Renal cortical epithelial cell (primary cell): Measurements from ENCODE around the gene CTNNA1. TPM values are rescaled to one million over a fixed set of nuclear protein-coding genes. Genes with fewer than 3 reads are reported as not detected.

Experiments used
- DNase-seq: peaks from one replicate; pipeline ENCODE4 v3.0.0-alpha.2; 2011; ENCODE audit warnings: low read depth
- total RNA-seq: library from RNA; depleted of rRNA; stranded (reverse); fragments of >200 nt; gene quantifications from 2 replicates; pipeline ENCODE4 v1.2.3, GENCODE V29; 2014

The CTNNA1 gene
- total RNA-seq, 1 donor from 2014 or later, result 624 TPM

DNA sequence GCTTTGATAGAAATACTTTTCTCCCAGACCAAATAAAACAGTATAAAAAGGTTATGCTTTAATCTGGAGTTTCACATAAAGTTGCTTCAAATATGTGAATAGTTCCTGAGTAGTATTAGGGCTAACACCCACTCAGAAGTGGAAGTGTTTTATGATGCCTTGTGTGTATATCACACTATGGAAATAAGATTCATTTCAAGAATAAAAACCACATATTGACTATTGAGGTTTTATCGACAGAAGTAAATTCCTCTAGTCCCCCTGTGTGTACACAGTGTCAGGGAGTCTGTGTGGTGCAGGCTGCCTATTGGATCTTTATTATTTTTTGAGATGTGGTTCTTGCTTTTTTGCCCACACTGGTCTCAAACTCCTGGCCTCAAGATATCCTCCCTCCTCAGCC, 142.7 kb downstream of the CTNNA1 start:
- DNase-seq, result no peak

DNA sequence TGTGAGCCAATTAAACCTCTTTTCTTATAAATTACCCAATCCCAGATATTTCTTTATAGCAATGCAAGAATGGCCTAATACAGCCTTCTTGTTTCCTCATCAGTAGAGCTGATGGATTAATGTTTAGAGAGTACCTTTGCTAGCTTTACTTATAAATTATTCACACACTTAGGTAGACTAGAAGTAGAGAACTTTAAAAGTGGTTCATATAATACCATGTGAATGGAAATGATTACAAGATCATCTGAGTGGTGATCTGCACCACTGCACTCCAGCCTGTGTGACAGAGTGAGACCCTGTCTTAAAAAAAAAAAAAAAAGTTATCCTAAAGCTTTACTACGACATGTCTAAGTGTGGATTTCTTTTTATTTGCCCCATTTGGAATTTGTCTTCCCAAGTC, 145.1 kb downstream of the CTNNA1 start:
- DNase-seq, result peak; percentile 42

DNA sequence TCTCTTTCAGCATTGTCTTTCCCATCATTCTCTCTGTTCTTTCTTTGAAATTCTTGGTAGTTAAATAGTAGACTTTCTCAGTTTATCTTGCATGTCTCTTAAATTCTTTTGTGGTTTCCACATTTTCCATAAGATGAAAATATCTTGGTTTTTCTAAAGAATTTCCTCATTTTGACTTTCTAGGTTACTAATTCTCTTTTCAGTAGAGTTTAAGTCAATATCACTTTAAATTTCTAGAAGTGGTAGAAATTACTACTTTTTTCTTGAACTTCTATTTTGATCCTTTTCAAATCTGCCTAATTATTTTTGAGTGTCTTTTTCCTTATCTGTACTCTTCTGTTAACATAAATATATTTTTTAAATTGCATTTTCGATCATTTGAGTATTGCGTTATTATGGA, 145.5 kb downstream of the CTNNA1 start:
- no peak for DNase-seq

DNA sequence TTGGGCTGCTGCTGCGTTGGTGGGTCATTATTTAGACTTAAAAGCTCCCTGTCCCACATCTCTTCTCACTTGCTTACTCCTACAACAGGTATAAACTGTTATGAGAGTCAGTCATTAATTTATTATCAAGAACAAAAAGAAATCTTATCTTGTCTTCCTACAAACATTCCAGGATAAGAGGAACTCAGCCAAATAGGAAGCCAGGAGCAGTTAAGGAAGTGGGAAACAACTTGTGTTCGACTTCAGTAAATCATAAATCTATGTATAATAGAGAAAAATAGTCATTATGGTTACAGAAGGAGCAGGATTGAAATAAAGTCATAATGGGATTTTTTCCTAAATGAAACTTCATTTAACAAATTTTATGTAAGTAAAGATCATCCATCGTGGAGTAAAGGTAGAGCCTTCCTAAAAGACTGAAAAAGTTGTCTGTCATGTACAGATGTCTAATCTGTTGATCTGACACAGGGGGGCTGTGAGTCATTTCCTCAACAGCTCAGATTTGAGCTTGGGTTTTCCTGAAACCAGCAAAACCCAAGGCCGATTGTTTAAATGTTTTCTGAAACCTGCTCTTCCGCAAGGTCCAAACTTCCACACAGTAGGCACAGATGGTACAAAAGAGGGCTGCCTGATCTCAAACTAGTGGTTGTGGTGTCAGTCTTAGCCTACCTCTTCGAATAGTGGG, 147.2 kb downstream of the CTNNA1 start:
- DNase-seq, result peak; percentile 41

DNA sequence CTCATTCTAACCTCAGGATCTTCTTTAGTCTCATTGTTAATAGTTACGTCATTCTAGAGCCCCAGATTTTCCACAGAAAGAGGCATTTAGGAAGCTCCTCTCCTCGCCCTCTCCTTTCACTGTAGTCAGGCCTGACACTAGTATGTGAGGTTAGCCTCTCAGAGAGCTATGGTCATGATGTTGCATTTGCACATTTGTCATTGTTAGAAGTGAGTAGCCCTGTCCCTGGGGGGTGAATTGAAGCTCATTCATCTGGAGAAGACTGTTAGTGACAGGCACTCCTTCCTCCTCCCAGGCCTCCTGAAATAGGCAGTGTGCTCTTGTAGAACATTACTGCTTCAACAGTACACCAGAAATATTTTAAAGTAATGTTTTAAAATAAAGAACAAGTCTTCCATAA, 148.5 kb downstream of the CTNNA1 start:
- DNase-seq, result peak; percentile 23

DNA sequence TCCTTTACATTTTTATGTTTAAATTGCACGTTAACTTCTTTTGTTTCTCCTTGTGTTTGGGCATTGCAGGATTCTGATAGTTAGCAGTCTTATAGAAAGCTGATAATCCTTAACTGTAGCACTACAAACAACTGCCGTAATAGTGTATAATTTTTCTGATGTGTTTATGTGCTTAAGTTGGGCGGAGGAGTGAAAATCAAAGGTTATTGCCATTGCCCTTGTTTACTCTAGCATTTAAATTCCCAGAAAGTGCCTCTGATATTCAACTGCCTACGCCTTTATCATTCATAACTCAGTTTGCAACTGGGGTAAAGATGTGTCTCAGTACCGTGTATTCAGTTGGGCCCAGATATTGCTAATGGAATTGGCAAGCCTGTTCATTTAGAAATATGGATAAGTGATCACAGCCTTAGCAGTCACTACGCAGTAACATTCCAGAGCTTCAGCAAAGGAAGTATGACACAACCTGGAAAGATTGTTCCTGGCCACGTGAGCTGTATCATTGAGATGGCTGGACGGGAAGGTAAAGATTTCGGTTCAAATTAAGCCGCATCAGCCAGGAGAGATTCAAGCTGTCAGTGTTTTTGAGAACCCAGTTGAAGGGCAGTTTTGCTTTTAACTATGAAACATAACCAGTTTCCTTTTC, 150.0 kb downstream of the CTNNA1 start:
- DNase-seq, result peak; percentile 28

DNA sequence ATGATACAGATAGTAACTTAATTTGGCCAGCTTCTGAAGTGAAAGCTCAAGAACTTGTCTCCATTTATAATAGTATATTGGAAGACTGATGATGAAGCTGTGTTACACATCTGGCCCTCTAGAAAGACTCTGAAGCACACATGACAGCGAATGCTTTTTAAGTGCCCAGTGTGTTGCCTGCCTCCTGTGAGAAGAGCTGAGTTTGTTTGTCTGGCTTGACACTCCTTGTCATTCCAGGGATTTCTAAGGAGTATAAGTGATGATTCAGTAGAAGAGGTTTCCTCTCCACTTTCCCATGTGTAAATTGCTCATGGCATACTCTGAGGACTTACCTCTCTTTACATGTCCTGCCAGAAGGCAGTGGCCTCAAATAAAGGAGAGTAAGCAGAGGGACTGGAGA, 152.3 kb downstream of the CTNNA1 start:
- DNase-seq, result peak; percentile 85

DNA sequence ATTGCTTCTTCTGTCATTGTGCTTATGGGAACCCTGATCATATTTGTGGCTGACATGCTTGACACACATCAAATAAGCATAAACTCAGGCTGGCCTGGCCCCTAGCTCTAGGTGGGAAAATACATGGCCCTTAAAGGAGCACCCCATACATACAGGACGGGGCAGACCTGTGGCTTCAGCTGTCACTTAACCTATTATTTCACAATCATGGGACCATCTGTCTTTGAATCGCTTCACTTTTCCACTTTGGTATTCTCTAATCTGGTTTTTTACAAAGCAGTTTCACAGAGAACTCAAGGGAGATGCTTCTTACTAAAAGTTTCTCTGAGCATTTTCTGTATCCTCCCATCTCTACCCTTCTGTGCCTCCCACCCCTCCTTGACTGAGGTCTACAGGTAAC, 156.5 kb downstream of the CTNNA1 start:
- DNase-seq, result no peak

DNA sequence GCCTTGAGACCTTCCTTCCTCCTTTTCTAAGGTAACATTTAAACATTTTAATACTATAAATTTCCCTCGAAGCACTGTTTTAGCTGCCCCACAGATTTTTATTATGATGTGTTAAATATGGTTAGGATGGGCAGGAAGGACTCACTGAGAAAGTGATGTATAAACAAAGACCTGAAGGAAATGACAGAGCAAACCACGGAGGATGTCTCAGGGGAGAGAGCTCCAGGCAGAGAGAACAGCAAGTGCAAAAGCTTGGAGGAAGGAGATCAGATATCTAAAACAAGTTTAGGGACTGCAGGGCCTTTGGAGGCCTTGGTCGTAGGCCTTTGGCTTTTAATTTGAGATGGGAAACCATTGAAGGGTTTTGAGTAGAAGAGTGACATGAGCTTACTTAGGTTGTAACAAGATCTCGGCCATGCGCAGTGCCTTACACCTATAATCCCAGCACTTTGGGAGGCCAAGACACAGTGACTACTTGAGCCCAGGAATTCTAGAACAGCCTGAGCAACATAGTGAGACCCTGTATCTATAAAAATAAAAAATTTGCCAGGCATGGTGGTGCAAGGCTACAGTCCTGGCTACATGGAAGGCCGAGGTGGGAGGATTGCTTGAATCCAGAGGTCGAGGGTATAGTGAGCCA, 157.4 kb downstream of the CTNNA1 start:
- DNase-seq, result no peak

DNA sequence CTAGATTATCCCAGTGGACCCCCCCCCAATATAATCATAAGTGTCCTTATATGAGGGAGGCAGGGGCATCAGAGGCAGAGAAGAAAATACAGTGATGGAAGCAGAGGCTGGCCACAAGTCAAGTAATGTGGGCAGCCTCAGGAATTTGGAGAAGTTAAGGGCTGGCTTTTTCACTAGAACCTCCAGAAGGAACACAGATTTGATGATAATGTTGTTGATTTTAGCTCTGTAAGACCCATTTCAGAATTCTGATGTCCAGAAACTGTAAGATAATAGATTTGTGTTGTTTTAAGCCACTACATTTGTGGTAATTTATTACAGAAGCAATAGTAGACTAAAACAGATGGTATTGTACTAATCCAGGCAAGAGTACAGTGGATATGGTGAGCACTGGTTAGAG, 158.2 kb downstream of the CTNNA1 start:
- DNase-seq, result no peak

DNA sequence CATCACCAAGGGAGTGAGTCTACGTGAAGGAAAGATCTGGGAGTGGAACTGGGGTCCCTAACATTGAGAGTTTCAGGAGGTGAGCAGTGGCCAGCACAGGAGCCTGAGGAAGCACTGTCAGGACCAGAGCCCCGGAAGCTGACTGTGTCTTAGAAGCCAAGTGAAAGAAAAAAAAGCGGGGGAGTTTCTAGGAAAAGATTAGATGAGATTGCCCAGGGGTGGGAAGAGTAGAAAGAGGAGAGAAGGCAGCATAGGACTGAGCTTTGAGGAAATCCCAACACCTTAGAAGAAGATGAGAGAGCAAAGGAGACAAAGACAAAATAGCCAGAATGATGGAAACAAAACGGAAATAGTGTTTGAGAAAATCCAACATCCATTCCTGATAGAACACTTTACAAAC, 158.9 kb downstream of the CTNNA1 start:
- no peak for DNase-seq

DNA sequence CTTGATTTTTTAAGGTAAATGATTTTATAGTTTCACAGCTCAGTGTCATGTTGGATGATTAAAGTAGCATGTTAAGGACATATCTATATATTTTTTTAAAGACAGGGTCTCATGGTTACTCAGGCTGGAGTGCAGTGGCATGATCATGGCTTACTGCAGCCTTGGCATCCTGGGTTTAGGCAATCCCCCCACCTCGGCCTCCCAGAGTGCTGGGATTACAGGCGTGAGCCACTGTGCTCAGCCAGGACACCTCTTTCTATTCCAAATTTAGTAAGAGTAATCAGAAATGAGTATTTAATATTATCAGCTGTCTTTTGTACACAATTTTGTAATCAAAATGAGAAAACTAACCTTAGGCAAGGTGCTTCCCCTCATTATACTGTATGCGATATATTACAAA, 160.5 kb downstream of the CTNNA1 start:
- DNase-seq, result no peak

DNA sequence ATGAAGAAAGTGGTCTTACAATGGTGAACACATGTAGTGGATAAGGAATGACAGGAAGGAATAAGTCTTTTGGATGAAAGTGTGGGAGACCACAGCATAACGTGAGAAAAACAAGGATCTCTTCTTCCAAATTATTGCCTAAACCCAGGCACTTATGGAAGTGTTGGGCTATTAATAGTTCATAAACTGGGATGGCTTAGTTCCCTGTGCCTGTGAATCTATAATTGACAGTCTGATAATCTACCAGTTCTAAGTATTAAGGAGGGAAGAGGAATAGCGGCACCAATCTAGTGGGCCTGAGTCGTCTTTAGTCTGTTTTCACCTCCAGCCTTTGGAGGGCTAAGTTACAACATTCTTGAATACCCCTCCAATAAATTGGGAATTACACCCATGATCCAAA, 161.1 kb downstream of the CTNNA1 start:
- no peak for DNase-seq

DNA sequence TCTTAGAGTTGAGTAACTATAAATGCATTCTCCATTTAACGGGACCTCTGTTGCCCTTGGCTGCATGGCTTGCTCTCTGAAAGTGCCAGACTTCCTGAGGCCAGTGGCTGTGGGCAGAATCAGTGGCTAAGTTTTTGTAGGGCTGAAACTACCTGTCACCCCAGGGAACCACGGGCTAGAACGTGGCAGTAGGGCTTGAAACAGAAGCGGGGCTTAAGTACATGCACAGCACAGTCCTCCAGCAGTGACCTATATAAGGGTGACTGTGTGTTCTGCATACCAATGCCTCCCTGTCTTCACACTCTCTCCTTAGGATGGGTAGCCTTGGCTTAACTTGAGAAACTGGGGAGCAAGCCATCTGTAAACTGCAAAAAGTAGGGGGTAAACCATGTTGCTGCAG, 165.5 kb downstream of the CTNNA1 start:
- DNase-seq, result no peak

DNA sequence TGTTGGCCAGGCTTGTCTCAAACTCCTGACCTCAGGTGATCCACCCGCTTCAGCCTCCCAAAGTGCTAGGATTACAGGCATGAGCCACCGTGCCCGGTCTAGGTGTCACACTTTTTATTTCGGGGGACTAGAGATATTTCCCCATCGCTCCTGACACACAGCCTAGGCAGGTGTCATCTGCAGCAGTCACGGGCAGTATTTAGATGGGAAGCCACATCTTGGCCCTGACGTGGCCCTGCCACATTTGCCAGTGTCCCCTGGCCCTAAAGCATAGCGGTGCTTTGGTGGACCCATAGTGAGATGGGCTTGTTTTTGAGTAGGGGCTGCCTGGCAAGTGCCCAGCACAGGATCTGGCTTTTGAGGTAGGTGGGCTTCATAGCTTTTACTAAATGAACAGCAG, 167.0 kb downstream of the CTNNA1 start:
- DNase-seq, result no peak

DNA sequence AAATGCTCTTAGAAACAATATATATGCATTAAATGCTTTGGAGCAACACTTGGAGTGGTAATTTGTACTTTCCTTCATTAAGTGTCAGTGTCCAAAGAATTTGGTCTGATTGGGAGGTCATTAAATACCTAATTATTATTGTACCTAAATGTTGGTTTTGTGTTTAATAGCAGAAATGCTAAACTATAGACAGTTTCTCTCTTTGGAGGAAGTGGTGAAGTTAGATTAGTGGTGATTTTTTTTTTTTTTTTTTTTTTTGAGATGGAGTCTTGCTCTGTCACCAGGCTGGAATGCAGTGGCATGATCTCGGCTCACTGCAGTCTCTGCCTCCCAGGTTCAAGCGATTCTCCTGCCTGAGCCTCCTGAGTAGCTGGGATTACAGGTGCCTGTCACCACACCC, 168.1 kb downstream of the CTNNA1 start:
- DNase-seq, result peak; percentile 15

DNA sequence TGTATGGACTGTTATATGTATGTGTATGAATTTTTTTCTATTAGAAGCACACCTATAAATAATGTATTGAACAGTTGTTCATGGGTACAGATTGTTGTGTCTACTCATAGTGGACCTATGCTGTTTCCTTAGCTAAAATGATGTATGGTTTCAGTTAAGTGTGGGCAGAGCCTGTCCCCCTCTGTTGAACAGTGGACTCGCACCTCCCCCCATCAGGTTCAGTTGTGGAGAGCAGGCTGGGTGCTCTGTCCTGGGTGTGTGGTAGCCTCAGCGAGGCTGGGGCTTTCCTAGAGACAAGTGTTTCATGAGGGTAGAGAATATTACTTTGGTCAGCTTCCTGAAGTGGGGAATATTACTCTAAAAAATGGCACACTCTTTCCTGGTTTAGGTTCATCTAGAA, 169.3 kb downstream of the CTNNA1 start:
- DNase-seq, result no peak

DNA sequence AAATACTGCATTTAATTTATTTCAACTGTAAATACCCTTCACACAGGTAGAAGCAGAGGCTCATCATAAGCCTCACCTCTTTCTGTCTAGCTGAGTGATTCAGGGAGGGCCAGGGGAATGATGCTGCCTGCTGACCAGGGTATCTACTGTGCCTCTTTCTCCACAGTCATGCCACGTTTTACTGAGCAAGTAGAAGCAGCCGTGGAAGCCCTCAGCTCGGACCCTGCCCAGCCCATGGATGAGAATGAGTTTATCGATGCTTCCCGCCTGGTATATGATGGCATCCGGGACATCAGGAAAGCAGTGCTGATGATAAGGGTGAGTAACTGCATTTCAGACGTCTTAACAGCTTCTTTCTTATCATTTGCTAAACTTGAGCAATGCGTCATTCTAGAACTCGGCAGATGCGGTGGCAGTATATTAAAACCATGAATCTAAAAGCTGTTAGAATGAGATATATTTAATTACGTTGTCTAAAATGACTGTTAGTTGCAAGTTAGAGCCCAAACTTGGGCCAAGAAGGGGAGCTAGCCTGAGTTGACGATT, 171.9 kb downstream of the CTNNA1 start:
- no peak for DNase-seq

DNA sequence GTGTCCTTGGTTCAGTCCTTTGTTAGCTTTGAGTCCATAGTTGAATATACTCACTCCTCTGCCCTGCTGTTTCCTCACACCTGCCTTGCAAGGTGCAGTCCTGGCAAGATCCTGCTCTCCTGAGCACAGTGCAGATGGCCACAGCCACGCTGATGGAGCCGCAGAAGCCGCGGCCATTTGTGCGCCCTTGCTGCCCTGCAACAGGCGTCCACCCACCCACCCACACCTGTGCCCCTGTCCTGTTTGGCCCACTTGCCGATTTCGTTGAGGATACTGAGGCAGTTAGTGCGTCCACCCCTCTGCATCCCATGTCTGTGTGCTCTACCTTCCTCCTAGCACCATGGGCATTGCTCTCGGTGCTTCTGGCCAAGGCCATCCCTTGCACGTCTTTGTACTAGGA, 173.0 kb downstream of the CTNNA1 start:
- DNase-seq, result no peak

DNA sequence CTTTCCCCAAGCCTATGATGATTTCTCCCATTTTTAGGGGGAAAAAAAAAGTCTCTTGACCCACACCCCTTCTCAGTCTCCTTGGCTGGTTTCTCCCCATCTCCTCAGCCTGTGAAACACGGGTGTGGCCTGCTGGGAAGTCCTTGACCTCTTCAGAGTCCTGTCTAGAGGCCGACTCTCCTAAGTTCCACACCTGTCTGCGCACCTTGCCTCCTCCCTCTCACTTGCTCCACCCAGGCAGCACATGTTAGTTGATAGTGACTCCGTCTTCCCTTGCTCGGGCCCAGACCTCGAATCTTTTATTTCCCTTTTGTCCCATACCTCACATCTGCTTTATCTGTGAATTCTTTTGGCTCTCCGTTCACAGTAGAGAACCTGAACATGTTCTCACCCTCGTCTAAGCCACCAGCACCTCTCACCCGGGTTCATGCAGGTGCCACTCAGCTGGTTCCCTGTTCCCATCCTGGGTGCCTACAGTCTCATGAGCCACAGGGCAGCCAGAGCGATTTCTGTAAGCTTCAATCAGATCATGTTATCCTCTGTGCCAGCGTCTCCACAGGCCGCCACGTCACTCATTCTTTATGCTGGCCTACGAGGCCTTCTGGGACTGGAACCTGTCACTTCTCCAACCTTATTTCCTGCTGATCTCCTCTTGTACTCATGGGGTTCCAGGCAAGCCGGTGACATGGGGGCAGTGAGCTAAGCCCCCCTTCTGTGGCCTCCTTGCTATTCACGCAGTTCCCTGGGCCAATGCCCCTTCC, 173.6 kb downstream of the CTNNA1 start:
- DNase-seq, result no peak

DNA sequence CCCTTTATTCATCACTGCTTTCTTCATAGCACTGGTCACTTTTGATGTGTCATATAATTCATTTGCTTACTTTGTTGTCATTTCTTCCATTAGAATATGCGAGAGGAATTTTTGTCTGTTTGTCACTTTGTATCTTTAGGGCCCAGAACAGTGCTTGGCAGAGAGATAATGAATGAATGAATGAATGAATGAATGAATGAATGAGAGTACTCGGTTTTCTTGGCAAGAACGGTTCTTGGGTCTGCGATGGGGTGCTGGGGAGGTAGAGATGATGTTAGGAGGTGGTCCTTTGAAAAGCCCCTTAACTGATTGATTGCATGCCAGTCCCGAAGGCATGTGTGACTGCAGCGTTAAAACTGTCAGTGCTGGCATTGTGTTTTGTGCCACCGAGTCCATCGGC, 174.3 kb downstream of the CTNNA1 start:
- no peak for DNase-seq

DNA sequence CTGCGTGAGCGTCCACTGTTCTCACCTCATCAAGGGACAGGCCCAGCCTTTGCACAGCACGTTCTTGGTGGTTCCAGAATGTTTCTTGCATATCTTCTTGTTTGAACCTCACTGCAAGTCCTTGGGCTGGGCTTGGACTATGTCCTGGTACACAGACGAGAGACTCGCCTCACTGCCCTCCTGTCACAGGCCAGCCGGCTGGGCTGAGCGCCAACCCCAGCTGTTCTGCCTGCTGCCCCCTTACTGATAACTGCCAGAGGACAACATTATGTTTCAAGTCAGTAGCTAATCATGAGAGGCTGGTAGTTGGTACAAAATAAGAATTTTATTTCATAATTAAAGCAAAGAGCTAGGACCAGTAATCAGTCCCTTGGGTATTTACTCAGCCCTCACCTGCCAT, 174.8 kb downstream of the CTNNA1 start:
- DNase-seq, result peak; percentile 69
